Measurements from ENCODE around the gene THBS4.

Gene THBS4

GRCh38 chr5:80055491-80056170 is 20.5 kb downstream of the THBS4 start:
- H3K27me3 ChIP-seq (ENCODE audit: control insufficient read depth, insufficient read depth, low read length) = no peaks in the 10 kb centered on the region
- no peaks in the 10 kb centered on the region for H3K36me3 ChIP-seq (ENCODE audit: control insufficient read depth, insufficient read depth, low read length)
- no peak overlapping the region for H3K9ac ChIP-seq (ENCODE audit: low read length)
- H3K9me3 ChIP-seq (ENCODE audit: control insufficient read depth, low read length) = no peaks in the 10 kb centered on the region
- H3K4me3 ChIP-seq (ENCODE audit: low read length) = no peak overlapping the region
- no peaks in the 10 kb centered on the region for H3K4me1 ChIP-seq (ENCODE audit: control insufficient read depth, insufficient read depth, low read length)

- Histone ChIP-seq H3K36me3 (ENCODE audit: control insufficient read depth, insufficient read depth, low read length) (no peaks in the 10 kb centered on the region), H3K27me3 (ENCODE audit: control insufficient read depth, insufficient read depth, low read length) (no peaks in the 10 kb centered on the region)
These were observed 22.0 kb downstream of the THBS4 start for GRCh38 chr5:80057099-80057498.

DNA sequence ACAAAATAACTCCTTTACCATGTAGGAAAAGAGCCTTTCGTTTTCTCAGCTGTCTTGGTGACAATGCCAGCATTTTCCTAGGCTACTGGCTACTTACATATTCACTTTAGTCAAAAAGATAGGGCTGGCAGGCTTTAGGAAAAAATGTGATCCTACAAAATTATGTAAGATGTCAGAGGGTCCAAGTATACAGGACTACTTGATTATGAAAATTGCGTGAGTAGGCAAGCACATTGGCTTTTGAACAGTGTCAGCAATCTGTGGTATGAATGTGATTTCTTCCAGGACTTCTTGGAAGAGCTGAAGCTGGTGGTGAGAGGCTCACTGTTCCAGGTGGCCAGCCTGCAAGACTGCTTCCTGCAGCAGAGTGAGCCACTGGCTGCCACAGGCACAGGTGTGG is 22.8 kb downstream of the THBS4 start:
- H3K4me1 ChIP-seq (ENCODE audit: control insufficient read depth, insufficient read depth, low read length) = no peaks in the 10 kb centered on the region
- H3K9me3 ChIP-seq (ENCODE audit: control insufficient read depth, low read length) = no peaks in the 10 kb centered on the region
- H3K36me3 ChIP-seq (ENCODE audit: control insufficient read depth, insufficient read depth, low read length) = no peaks in the 10 kb centered on the region
- H3K27me3 ChIP-seq (ENCODE audit: control insufficient read depth, insufficient read depth, low read length) = no peaks in the 10 kb centered on the region
- H3K4me3 ChIP-seq (ENCODE audit: low read length) = no peak overlapping the region
- H3K9ac ChIP-seq (ENCODE audit: low read length) = no peak overlapping the region

More at GRCh38 chr5:80057099-80057498, 22.0 kb downstream of the THBS4 start:
- no peaks in the 10 kb centered on the region for H3K4me1 ChIP-seq (ENCODE audit: control insufficient read depth, insufficient read depth, low read length)
- H3K4me3 ChIP-seq (ENCODE audit: low read length) = no peak overlapping the region
- no peaks in the 10 kb centered on the region for H3K9me3 ChIP-seq (ENCODE audit: control insufficient read depth, low read length)
- H3K9ac ChIP-seq (ENCODE audit: low read length) = no peak overlapping the region

GRCh38 chr5:80059354-80059980 is 24.3 kb downstream of the THBS4 start:
- H3K9me3 ChIP-seq (ENCODE audit: control insufficient read depth, low read length) = no peaks in the 10 kb centered on the region
- no peaks in the 10 kb centered on the region for H3K36me3 ChIP-seq (ENCODE audit: control insufficient read depth, insufficient read depth, low read length)
- H3K4me1 ChIP-seq (ENCODE audit: control insufficient read depth, insufficient read depth, low read length) = no peaks in the 10 kb centered on the region

GRCh38 chr5:80060966-80061365 is 25.8 kb downstream of the THBS4 start:
- Histone ChIP-seq H3K36me3 (ENCODE audit: control insufficient read depth, insufficient read depth, low read length) (no peaks in the 10 kb centered on the region), H3K27me3 (ENCODE audit: control insufficient read depth, insufficient read depth, low read length) (no peaks in the 10 kb centered on the region), H3K9ac (ENCODE audit: low read length) (no peak overlapping the region)

More at GRCh38 chr5:80059354-80059980, 24.3 kb downstream of the THBS4 start:
- H3K27me3 ChIP-seq (ENCODE audit: control insufficient read depth, insufficient read depth, low read length) = no peaks in the 10 kb centered on the region
- no peak overlapping the region for H3K9ac ChIP-seq (ENCODE audit: low read length)
- no peak overlapping the region for H3K4me3 ChIP-seq (ENCODE audit: low read length)

GRCh38 chr5:80061547-80061946 is 26.4 kb downstream of the THBS4 start:
- Histone ChIP-seq H3K4me1 (ENCODE audit: control insufficient read depth, insufficient read depth, low read length) (no peaks in the 10 kb centered on the region), H3K27me3 (ENCODE audit: control insufficient read depth, insufficient read depth, low read length) (no peaks in the 10 kb centered on the region), H3K9me3 (ENCODE audit: control insufficient read depth, low read length) (no peaks in the 10 kb centered on the region), H3K9ac (ENCODE audit: low read length) (no peak overlapping the region), H3K4me3 (ENCODE audit: low read length) (no peak overlapping the region), H3K36me3 (ENCODE audit: control insufficient read depth, insufficient read depth, low read length) (no peaks in the 10 kb centered on the region)

More at GRCh38 chr5:80060966-80061365, 25.8 kb downstream of the THBS4 start:
- Histone ChIP-seq H3K4me1 (ENCODE audit: control insufficient read depth, insufficient read depth, low read length) (no peaks in the 10 kb centered on the region), H3K4me3 (ENCODE audit: low read length) (no peak overlapping the region), H3K9me3 (ENCODE audit: control insufficient read depth, low read length) (no peaks in the 10 kb centered on the region)

- Histone ChIP-seq H3K27me3 (ENCODE audit: control insufficient read depth, insufficient read depth, low read length) (no peaks in the 10 kb centered on the region), H3K9me3 (ENCODE audit: control insufficient read depth, low read length) (no peaks in the 10 kb centered on the region), H3K4me1 (ENCODE audit: control insufficient read depth, insufficient read depth, low read length) (no peaks in the 10 kb centered on the region), H3K4me3 (ENCODE audit: low read length) (no peak overlapping the region), H3K9ac (ENCODE audit: low read length) (no peak overlapping the region), H3K36me3 (ENCODE audit: control insufficient read depth, insufficient read depth, low read length) (no peaks in the 10 kb centered on the region)
These were observed 29.0 kb downstream of the THBS4 start for GRCh38 chr5:80064124-80064523.

DNA sequence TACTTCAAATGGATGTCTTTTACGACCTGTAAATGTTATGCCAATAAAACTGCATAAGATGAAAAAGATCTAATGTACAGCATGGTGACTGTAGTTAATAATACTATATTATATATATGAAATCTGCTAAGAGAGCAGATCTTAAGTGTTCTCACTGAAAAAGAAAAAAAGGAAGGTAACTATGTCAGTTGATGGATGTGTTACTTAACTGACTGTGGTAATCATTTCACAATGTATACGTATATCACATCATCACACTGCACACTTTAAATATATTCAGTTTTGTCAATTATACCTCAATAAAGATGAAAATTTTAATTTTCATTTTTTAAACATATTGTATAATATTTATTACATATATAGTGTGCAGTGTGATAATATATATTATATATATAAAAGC is 31.9 kb downstream of the THBS4 start:
- no peaks in the 10 kb centered on the region for H3K4me1 ChIP-seq (ENCODE audit: control insufficient read depth, insufficient read depth, low read length)
- no peak overlapping the region for H3K4me3 ChIP-seq (ENCODE audit: low read length)
- H3K36me3 ChIP-seq (ENCODE audit: control insufficient read depth, insufficient read depth, low read length) = no peaks in the 10 kb centered on the region
- no peaks in the 10 kb centered on the region for H3K27me3 ChIP-seq (ENCODE audit: control insufficient read depth, insufficient read depth, low read length)
- no peak overlapping the region for H3K9ac ChIP-seq (ENCODE audit: low read length)
- no peaks in the 10 kb centered on the region for H3K9me3 ChIP-seq (ENCODE audit: control insufficient read depth, low read length)

- no peaks in the 10 kb centered on the region for H3K36me3 ChIP-seq (ENCODE audit: control insufficient read depth, insufficient read depth, low read length)
- H3K4me3 ChIP-seq (ENCODE audit: low read length) = no peak overlapping the region
- no peaks in the 10 kb centered on the region for H3K9me3 ChIP-seq (ENCODE audit: control insufficient read depth, low read length)
- no peak overlapping the region for H3K9ac ChIP-seq (ENCODE audit: low read length)
- H3K4me1 ChIP-seq (ENCODE audit: control insufficient read depth, insufficient read depth, low read length) = no peaks in the 10 kb centered on the region
- H3K27me3 ChIP-seq (ENCODE audit: control insufficient read depth, insufficient read depth, low read length) = no peaks in the 10 kb centered on the region
These were observed 32.5 kb downstream of the THBS4 start for GRCh38 chr5:80067531-80068245.

- H3K27me3 ChIP-seq (ENCODE audit: control insufficient read depth, insufficient read depth, low read length) = no peaks in the 10 kb centered on the region
- H3K4me1 ChIP-seq (ENCODE audit: control insufficient read depth, insufficient read depth, low read length) = no peaks in the 10 kb centered on the region
- no peak overlapping the region for H3K9ac ChIP-seq (ENCODE audit: low read length)
- H3K9me3 ChIP-seq (ENCODE audit: control insufficient read depth, low read length) = no peaks in the 10 kb centered on the region
- no peaks in the 10 kb centered on the region for H3K36me3 ChIP-seq (ENCODE audit: control insufficient read depth, insufficient read depth, low read length)
- H3K4me3 ChIP-seq (ENCODE audit: low read length) = no peak overlapping the region
These were observed 33.1 kb downstream of the THBS4 start for GRCh38 chr5:80068246-80068636.

- Histone ChIP-seq H3K27me3 (ENCODE audit: control insufficient read depth, insufficient read depth, low read length) (no peaks in the 10 kb centered on the region), H3K36me3 (ENCODE audit: control insufficient read depth, insufficient read depth, low read length) (no peaks in the 10 kb centered on the region), H3K9me3 (ENCODE audit: control insufficient read depth, low read length) (no peaks in the 10 kb centered on the region), H3K9ac (ENCODE audit: low read length) (no peak overlapping the region), H3K4me3 (ENCODE audit: low read length) (no peak overlapping the region), H3K4me1 (ENCODE audit: control insufficient read depth, insufficient read depth, low read length) (no peaks in the 10 kb centered on the region)
These were observed 33.6 kb downstream of the THBS4 start for GRCh38 chr5:80068775-80069174.

DNA sequence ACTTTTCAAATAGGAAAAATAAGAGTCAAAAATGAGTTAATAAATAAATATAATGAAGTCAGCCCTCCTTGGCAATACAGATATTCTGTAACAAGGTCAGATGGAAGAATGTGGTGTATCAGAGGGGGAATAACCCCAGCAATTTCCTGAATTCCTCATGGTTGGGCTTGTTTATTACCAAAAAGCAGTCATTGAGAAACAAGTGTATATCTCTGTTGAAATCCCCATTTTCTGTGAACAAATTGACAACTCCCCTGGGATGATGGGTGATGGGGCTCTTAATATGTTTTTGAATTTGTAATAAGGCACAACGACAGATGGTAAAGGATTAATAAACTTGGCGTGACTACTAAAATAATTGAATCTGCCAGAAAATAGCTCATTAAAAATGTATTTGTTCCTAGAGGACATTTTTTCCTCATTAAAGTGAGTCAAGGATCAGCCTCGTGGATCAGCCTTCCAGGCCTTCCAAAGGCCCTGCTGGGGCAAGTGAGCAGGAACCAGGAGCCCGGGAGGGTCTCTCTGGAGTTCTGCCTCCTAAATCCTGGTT is 34.2 kb downstream of the THBS4 start:
- H3K9me3 ChIP-seq (ENCODE audit: control insufficient read depth, low read length) = no peaks in the 10 kb centered on the region
- H3K36me3 ChIP-seq (ENCODE audit: control insufficient read depth, insufficient read depth, low read length) = no peaks in the 10 kb centered on the region
- H3K9ac ChIP-seq (ENCODE audit: low read length) = no peak overlapping the region
- no peak overlapping the region for H3K4me3 ChIP-seq (ENCODE audit: low read length)
- no peaks in the 10 kb centered on the region for H3K4me1 ChIP-seq (ENCODE audit: control insufficient read depth, insufficient read depth, low read length)
- no peaks in the 10 kb centered on the region for H3K27me3 ChIP-seq (ENCODE audit: control insufficient read depth, insufficient read depth, low read length)

Data from mucosa of stomach (tissue), 1 donor.